ENCODE results near the gene HPS5.

DNA sequence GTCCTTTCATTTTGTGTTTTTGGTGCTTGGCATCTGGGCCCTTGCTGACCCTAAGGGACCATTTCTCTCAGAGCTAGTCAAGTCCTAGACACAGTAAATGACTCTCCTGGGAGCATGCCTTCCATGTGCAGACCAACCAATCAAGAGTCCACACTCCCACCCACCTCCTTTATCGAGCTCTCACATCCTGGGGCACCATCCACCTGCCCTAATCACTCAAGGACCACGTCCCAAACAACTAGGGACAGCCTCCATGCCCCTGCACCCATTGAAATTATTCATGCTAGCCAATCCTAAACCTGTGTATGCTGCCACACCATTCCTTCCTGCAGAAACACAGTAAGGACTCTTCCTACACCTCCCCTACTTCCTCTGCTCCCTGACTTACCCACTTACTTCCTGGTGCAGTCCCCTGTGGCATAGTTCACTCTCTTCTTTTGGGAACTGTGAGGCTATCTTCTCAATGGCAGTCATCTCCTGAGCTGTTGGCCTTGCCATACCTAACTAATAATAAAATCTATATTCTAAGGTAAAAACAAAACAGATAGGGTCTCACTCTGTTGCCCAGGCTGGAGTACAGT lies 67.1 kb downstream of the HPS5 start:
- TF ChIP-seq, protein P1, sequence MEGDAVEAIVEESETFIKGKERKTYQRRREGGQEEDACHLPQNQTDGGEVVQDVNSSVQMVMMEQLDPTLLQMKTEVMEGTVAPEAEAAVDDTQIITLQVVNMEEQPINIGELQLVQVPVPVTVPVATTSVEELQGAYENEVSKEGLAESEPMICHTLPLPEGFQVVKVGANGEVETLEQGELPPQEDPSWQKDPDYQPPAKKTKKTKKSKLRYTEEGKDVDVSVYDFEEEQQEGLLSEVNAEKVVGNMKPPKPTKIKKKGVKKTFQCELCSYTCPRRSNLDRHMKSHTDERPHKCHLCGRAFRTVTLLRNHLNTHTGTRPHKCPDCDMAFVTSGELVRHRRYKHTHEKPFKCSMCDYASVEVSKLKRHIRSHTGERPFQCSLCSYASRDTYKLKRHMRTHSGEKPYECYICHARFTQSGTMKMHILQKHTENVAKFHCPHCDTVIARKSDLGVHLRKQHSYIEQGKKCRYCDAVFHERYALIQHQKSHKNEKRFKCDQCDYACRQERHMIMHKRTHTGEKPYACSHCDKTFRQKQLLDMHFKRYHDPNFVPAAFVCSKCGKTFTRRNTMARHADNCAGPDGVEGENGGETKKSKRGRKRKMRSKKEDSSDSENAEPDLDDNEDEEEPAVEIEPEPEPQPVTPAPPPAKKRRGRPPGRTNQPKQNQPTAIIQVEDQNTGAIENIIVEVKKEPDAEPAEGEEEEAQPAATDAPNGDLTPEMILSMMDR (IDR thresholded peaks at IDR 0.05), result no peak
- no peak for TF ChIP-seq EP300 (IDR thresholded peaks at IDR 0.05)
- TF ChIP-seq POLR2A (IDR thresholded peaks at IDR 0.05), result no peak

All from stomach (tissue), 4 donors.